Heart left ventricle (tissue), 16 donors: ENCODE results near the gene GAREM1. TPM values are rescaled to one million over a fixed set of nuclear protein-coding genes. Genes with fewer than 3 reads are reported as not detected.

Experiments used
- ATAC-seq, 4 donors: fragments of 200-7000 bp; cut with Tn5 transposase; one replicate each; pipeline ENCODE4 v1.9.1; 2020 to 2022; ENCODE audit warnings: moderate library complexity in 4 of 4, mild to moderate bottlenecking in 3 of 4, moderate number of reproducible peaks in 1 of 4
- DNase-seq, 5 donors: peaks; one replicate each; pipeline ENCODE4 v3.0.0-alpha.2; 2020
- H3K27ac ChIP-seq, 12 donors: fragments of 200-600 bp; sonication (generic) in 4 of 12; one replicate each; pipeline versions ENCODE4 v1.5.0 to v1.8.0; 2016 to 2022; ENCODE audit warnings: mild to moderate bottlenecking in 2 of 12
- H3K27me3 ChIP-seq, 9 donors: fragments of 200-600 bp; sonication (generic) in 2 of 9; one replicate each; pipeline versions ENCODE4 v1.5.1 to v1.8.0; 2016 to 2022; ENCODE audit warnings: mild to moderate bottlenecking in 3 of 9
- H3K36me3 ChIP-seq, 9 donors: fragments of 200-600 bp; sonication (generic) in 2 of 9; one replicate each; pipeline versions ENCODE4 v1.5.0 to v1.8.0; 2018 to 2022; ENCODE audit warnings: mild to moderate bottlenecking in 2 of 9
- H3K4me1 ChIP-seq, 12 donors: fragments of 200-600 bp; sonication (generic) in 4 of 12; one replicate each; pipeline versions ENCODE4 v1.5.0 to v1.8.0; 2016 to 2022; ENCODE audit warnings: mild to moderate bottlenecking in 3 of 12
- H3K4me3 ChIP-seq, 12 donors: fragments of 200-600 bp; sonication (generic) in 4 of 12; one replicate each; pipeline versions ENCODE4 v1.5.0 to v1.8.0; 2017 to 2022; ENCODE audit warnings: mild to moderate bottlenecking in 9 of 12, moderate library complexity in 4 of 12
- H3K9me3 ChIP-seq, 12 donors: fragments of 200-600 bp; sonication (generic) in 4 of 12; one replicate each; pipeline versions ENCODE4 v1.5.0 to v1.8.0; 2016 to 2022; ENCODE audit warnings: mild to moderate bottlenecking in 1 of 12
- POLR2A ChIP-seq, 2 donors: fragments of 450-650 bp; IDR thresholded peaks; one replicate each; pipeline ENCODE4 v1.6.1; 2017; ENCODE audit warnings: antibody characterized with exemption in 2 of 2, mild to moderate bottlenecking in 2 of 2, moderate library complexity in 2 of 2
- WGBS, 4 donors: extraction: QIAGEN DNeasy Blood & Tissue Kit in 2 of 4; methylation state at CpG; one replicate each; pipeline versions ENCODE4 v1.1.5 to v1.1.7; 2013 to 2018; 5-methylcytosine and 5-hydroxymethylcytosine counted together
- intact Hi-C, 10 donors: fragments of 100-400 bp; cut with DNase I; formaldehyde crosslinking; loops; one replicate each; pipeline versions ENCODE4 v1.11.1 to v1.14.2; 2022
- polyA plus RNA-seq, 2 donors: library from polyadenylated mRNA; stranded (reverse); fragments of 200-250 nt; gene quantifications; one replicate each; pipeline ENCODE4 v1.2.3, GENCODE V29; 2013
- total RNA-seq, 9 donors: library from RNA; depleted of rRNA in 2 of 9; stranded (reverse); fragments of >200 nt in 2 of 9; fragmentation: NEBNext Ultra II Directional in 3 of 9; extraction: Animal tissue kit (Norgen Biotek cat#: 25700) in 3 of 9; gene quantifications; one replicate each; pipeline versions ENCODE4 v1.1.0 to v1.2.4, GENCODE V29; 2016 to 2023
- TF ChIP-seq, protein P1 (sequence below), 12 donors: fragments of 200-600 bp; sonication (generic) in 4 of 12; IDR thresholded peaks; one replicate each; pipeline versions ENCODE4 v1.5.0 to v1.8.0; 2018 to 2022; ENCODE audit warnings: antibody characterized with exemption in 12 of 12, mild to moderate bottlenecking in 5 of 12
- donor health status: ischemic (EF 13 %, LVEDD 7.1; RV severe dilation, severe dysfunction).
- donor health status: healthy with polysubstance abuse.
- donor health status: DM: no; HTN: yes; CAD: no.
- donor health status: DM: no; HTN: no; CAD: no.
- donor health status: ischemic (EF 25% LVEDD 6.9; RV normal size, moderate dysfunction).
- donor health status: ischemic (EF 25% LVEDD 5.7; RV mildly dilated, moderate dysfunction).
- donor health status: healthy.
- donor health status: DM: yes; HTN: yes; CAD: no.
- donor health status: ischemic (EF 35%, LVEDD 5.7; RV mildly dilated, moderate dysfunction).
- donor health status: nonischemic (EF 11% LVEDD 7.7; RV severe dilation, severe dysfunction).
- donor health status: DM: yes; HTN: yes; CAD: no.
- donor health status: PGD.
- donor health status: ischemic (EF 29% LVEDD 5.4; RV normal size, mild dysfunction).
- donor health status: nonischemic (EF 23%, LVEDD 6.1; RV moderate dilation, normal function).

GAREM1 gene
- total and polyA plus RNA-seq, 11 donors: 1.8 to 28.8 (median 13.0) TPM

GRCh38 chr18:32443706-32444215 lies 26.9 kb downstream of the GAREM1 start:
- Histone ChIP-seq H3K27me3 (no peaks in the 10 kb centered on the region), H3K27ac (no peak overlapping the region), H3K9me3 (no peaks in the 10 kb centered on the region), H3K4me3 (no peak overlapping the region), H3K4me1 (peaks cover 0 to 42% (median 13%) of the 10 kb centered on the region in 12 donors), H3K36me3 (no peaks in the 10 kb centered on the region)
- DNase-seq: no peak
- ATAC-seq: no peak
- no peak for TF ChIP-seq POLR2A (IDR thresholded peaks at IDR 0.05)
- TF ChIP-seq, protein P1, sequence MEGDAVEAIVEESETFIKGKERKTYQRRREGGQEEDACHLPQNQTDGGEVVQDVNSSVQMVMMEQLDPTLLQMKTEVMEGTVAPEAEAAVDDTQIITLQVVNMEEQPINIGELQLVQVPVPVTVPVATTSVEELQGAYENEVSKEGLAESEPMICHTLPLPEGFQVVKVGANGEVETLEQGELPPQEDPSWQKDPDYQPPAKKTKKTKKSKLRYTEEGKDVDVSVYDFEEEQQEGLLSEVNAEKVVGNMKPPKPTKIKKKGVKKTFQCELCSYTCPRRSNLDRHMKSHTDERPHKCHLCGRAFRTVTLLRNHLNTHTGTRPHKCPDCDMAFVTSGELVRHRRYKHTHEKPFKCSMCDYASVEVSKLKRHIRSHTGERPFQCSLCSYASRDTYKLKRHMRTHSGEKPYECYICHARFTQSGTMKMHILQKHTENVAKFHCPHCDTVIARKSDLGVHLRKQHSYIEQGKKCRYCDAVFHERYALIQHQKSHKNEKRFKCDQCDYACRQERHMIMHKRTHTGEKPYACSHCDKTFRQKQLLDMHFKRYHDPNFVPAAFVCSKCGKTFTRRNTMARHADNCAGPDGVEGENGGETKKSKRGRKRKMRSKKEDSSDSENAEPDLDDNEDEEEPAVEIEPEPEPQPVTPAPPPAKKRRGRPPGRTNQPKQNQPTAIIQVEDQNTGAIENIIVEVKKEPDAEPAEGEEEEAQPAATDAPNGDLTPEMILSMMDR (IDR thresholded peaks at IDR 0.05): no peak
- intact Hi-C loops: loop anchor here in 2 of 10 donors (1.0 to 10.0 kb wide), 2 partner anchors 19 to 149 kb away; no protein-coding TSS in a partner anchor
- 58 to 67% (median 59%) methylated on average over 5 of the region's 5 CpGs for WGBS, 4 donors

DNA sequence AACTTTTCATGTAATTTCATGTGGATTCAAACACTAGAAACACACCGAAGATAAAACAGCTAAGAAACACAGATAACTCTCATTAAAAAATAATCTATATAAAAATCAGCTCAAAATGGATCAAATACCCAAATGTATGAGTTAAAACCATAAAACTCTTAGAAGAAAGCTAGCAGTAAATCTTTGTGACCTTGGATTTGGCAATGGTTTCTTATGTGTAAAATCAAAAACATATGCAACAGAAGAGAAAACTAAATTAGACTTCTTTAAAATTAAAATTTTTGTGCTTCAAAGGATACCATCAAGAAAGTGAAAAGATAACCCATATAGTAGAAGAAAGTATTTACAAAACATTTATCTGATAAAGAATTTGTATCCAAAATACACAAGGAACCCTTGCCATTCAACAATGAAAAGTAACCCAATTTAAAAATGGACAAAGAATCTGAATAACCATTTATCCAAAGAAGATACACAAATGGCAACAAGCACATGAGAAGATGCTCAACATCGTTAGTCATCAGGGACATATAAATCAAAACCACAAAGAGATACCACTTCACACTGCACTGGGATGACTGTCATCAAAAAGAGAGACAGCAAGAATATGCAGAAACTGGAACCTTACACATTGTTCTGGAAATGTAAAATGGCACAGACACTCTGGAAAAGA lies 27.5 kb downstream of the GAREM1 start:
- Histone ChIP-seq H3K4me3 (no peak overlapping the region), H3K27me3 (no peaks in the 10 kb centered on the region), H3K27ac (no peak overlapping the region), H3K4me1 (peaks cover 0 to 47% (median 13%) of the 10 kb centered on the region in 12 donors), H3K36me3 (no peaks in the 10 kb centered on the region), H3K9me3 (no peaks in the 10 kb centered on the region)
- WGBS, 4 donors: 76 to 85% (median 81%) methylated on average over 2 of the region's 2 CpGs
- TF ChIP-seq, protein P1 (IDR thresholded peaks at IDR 0.05): no peak
- TF ChIP-seq POLR2A (IDR thresholded peaks at IDR 0.05): no peak
- DNase-seq (no peak), ATAC-seq (no peak)
- intact Hi-C loops: loop anchor here in 2 of 10 donors (1.0 to 10.0 kb wide), 2 partner anchors 19 to 148 kb away; no protein-coding TSS in a partner anchor

DNA sequence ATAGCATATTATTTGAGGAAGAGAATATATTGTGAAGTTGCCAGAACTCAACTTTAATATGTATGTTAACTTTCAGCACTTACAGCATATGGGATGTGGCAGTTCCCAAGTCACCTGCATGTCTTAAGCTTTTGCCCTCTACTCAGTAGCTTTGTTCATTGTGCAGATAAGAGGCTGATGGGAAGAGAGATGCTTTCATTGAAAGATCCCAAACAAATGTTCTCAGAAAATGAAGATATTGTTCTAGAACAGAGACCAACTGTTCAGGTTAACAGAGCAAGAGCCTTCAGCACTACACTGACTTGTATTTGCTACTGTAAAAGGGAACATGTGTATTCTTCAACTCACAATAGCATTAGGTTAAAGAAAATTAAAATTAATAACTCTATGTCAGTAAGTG lies 28.1 kb downstream of the GAREM1 start:
- ATAC-seq (no peak), DNase-seq (no peak)
- intact Hi-C loops: loop anchor here in 1 of 10 donors (10.0 kb wide), 1 partner anchor 148 kb away; no protein-coding TSS in a partner anchor
- H3K27me3 ChIP-seq: no peaks in the 10 kb centered on the region
- H3K4me3 ChIP-seq: no peak overlapping the region
- H3K27ac ChIP-seq: no peak overlapping the region
- TF ChIP-seq POLR2A (IDR thresholded peaks at IDR 0.05): no peak
- TF ChIP-seq, protein P1 (IDR thresholded peaks at IDR 0.05): no peak
- H3K4me1 ChIP-seq: peaks cover 0 to 53% (median 13%) of the 10 kb centered on the region in 12 donors
- H3K9me3 ChIP-seq: no peaks in the 10 kb centered on the region
- no peaks in the 10 kb centered on the region for H3K36me3 ChIP-seq

DNA sequence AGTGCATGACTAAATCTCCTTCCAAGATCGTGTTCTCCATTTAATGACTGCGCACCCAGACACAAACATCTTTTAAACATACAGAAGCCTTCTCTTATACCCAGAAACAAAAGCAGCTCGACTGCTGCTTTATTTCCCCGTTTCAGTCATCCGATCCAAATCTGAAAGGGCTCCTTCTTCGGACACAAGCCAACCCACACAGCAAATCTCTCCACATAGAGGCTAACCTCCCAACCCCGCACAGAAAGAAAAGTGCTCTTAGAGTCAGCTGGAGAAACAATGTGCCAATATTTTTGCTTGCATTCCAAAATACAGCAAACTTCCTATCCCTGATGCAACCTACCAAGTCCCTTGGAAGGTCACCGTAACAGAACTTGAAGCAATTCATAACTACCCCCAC lies 29.1 kb downstream of the GAREM1 start:
- peak in 1 of 4 donors; percentile 15 for ATAC-seq
- no peak overlapping the region for H3K27ac ChIP-seq
- peak overlapping the region in 6 of 12 donors; percentile 6 to 39 (median 16) for H3K4me3 ChIP-seq
- TF ChIP-seq, protein P1 (IDR thresholded peaks at IDR 0.05): no peak
- no peak for TF ChIP-seq POLR2A (IDR thresholded peaks at IDR 0.05)
- WGBS, 4 donors: 54 to 66% (median 62%) methylated on average over 8 of the region's 8 CpGs
- no peak for DNase-seq
- intact Hi-C loops: loop anchor here in 1 of 10 donors (10.0 kb wide), 1 partner anchor 147 kb away; no protein-coding TSS in a partner anchor
- no peaks in the 10 kb centered on the region for H3K27me3 ChIP-seq
- no peaks in the 10 kb centered on the region for H3K36me3 ChIP-seq
- no peaks in the 10 kb centered on the region for H3K9me3 ChIP-seq
- peaks cover 0 to 64% (median 19%) of the 10 kb centered on the region in 12 donors for H3K4me1 ChIP-seq
